GM12892 (cell line): Measurements from ENCODE around the gene PPP2R3B.

ENCODE experiments used
- POLR2A ChIP-seq: IDR thresholded peaks from 2 replicates; pipeline ENCODE4 v1.6.1; 2011; ENCODE audit warnings: low read depth, low read length, control low read depth
- TAF1 ChIP-seq: IDR thresholded peaks from 2 replicates; pipeline ENCODE4 v1.6.1; 2011; ENCODE audit warnings: low read depth, mild to moderate bottlenecking, control low read depth, low read length, borderline replicate concordance

- TF ChIP-seq TAF1 (no peak), POLR2A (no peak)
Measured at GRCh38 chrX:331825-332495, 54.7 kb downstream of the PPP2R3B start.
